Mesendoderm (in vitro differentiated cells): ENCODE measurements around the gene FANCE.
A peak's percentile ranks its signal among the peaks of the same experiment; 100 is the strongest.

Experiments used
- DNase-seq: peaks from one replicate; pipeline ENCODE4 v3.0.0; 2013
- H2AK5ac ChIP-seq: 2 replicates; pipeline ENCODE4 v1.6.1; 2013; ENCODE audit warnings: low read length, inconsistent platforms
- H2BK120ac ChIP-seq: 2 replicates; pipeline ENCODE4 v1.6.1; 2013; ENCODE audit warnings: low read depth, mild to moderate bottlenecking, low read length, moderate library complexity, mixed read lengths
- H2BK15ac ChIP-seq: replicated peaks from 2 replicates; pipeline ENCODE4 v1.6.1; 2013; ENCODE audit warnings: low read depth, mild to moderate bottlenecking, moderate library complexity
- H2BK5ac ChIP-seq: 2 replicates; pipeline ENCODE4 v1.6.1; 2013; ENCODE audit warnings: low read length, inconsistent platforms
- H3K18ac ChIP-seq: 2 replicates; pipeline ENCODE4 v1.6.1; 2013; ENCODE audit warnings: mild to moderate bottlenecking, low read length, mixed read lengths
- H3K23ac ChIP-seq: one replicate; pipeline ENCODE4 v1.6.1; 2013; ENCODE audit warnings: low read length
- H3K27ac ChIP-seq: 2 replicates; pipeline ENCODE4 v1.5.1; 2013; ENCODE audit warnings: low read depth, mild to moderate bottlenecking, inconsistent platforms, low read length, moderate library complexity
- H3K27me3 ChIP-seq: 2 replicates; pipeline ENCODE4 v1.6.1; 2013; ENCODE audit warnings: low read length, control low read depth, mild to moderate bottlenecking, inconsistent platforms; ENCODE audit not compliant: insufficient read depth, poor library complexity
- H3K36me3 ChIP-seq: 2 replicates; pipeline ENCODE4 v1.6.1; 2013; ENCODE audit warnings: low read length, inconsistent platforms; ENCODE audit not compliant: control insufficient read depth, insufficient read depth
- H3K4ac ChIP-seq: one replicate; pipeline ENCODE4 v1.6.1; 2013; ENCODE audit warnings: low read depth, mild to moderate bottlenecking, low read length, moderate library complexity
- H3K4me1 ChIP-seq: 2 replicates; pipeline ENCODE4 v1.6.1; 2013; ENCODE audit warnings: low read depth, low read length, inconsistent platforms; ENCODE audit not compliant: control insufficient read depth
- H3K4me2 ChIP-seq: 2 replicates; pipeline ENCODE4 v1.6.1; 2013; ENCODE audit warnings: low read length
- H3K4me3 ChIP-seq: 2 replicates; pipeline ENCODE4 v1.5.1; 2013; ENCODE audit warnings: mild to moderate bottlenecking, low read length
- H3K56ac ChIP-seq: one replicate; pipeline ENCODE4 v1.6.1; 2013; ENCODE audit warnings: low read length
- H3K79me1 ChIP-seq: 2 replicates; pipeline ENCODE4 v1.6.1; 2013; ENCODE audit warnings: low read length, inconsistent platforms
- H3K79me2 ChIP-seq: 2 replicates; pipeline ENCODE4 v1.6.1; 2013; ENCODE audit warnings: mild to moderate bottlenecking, low read length; ENCODE audit not compliant: control insufficient read depth, insufficient read depth
- H3K9ac ChIP-seq: 2 replicates; pipeline ENCODE4 v1.6.1; 2013; ENCODE audit warnings: low read length, inconsistent platforms
- H4K5ac ChIP-seq: one replicate; pipeline ENCODE4 v1.6.1; 2013; ENCODE audit warnings: low read length
- H4K8ac ChIP-seq: one replicate; pipeline ENCODE4 v1.6.1; 2013; ENCODE audit warnings: low read depth, mild to moderate bottlenecking, control low read depth, low read length, moderate library complexity
- WGBS: extraction: QIAGEN DNeasy Blood & Tissue Kit; methylation state at CpG from one replicate; pipeline ENCODE4 v1.1.7; 2013; ENCODE audit warnings: low lambda C conversion rate, missing lambda C conversion rate; ENCODE audit not compliant: insufficient coverage; ENCODE audit errors: extremely low coverage; 5-methylcytosine and 5-hydroxymethylcytosine counted together

Gene FANCE

DNA sequence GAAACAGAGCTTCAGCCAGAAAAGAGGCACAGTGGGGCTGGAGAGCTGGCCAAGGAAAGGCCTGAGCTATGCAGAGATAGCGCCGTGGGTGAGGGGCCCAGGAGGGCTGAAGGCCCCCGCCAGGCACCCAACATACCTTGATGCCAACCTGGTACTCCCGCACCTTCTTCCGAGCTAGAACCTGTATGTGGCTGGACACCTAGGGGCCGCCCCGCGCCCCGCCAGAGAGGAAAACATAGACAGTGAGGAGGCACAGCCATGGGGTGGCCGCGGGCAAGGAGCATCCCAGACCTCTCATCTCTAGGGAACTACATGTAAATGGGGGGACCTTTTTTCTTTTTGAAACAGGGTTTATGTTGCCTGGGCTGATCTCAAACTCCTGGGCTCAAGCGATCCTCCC, 28.0 kb downstream of the FANCE start:
- Histone ChIP-seq H3K56ac (no peak overlapping the region), H4K8ac (no peak overlapping the region), H3K9ac (no peak overlapping the region), H3K23ac (no peak overlapping the region), H3K79me2 (peaks cover 2% of the 10 kb centered on the region), H2BK120ac (no peak overlapping the region), H2BK15ac (no peak overlapping the region), H3K4me2 (no peak overlapping the region), H3K27me3 (no peaks in the 10 kb centered on the region), H3K4me1 (peaks cover 6% of the 10 kb centered on the region), H2BK5ac (no peak overlapping the region), H3K36me3 (peaks cover 5% of the 10 kb centered on the region), H2AK5ac (no peak overlapping the region), H3K79me1 (peaks cover 6% of the 10 kb centered on the region), H3K18ac (no peak overlapping the region), H4K5ac (no peak overlapping the region), H3K4ac (no peak overlapping the region), H3K4me3 (no peak overlapping the region), H3K27ac (no peak overlapping the region)
- WGBS: no CpG with 5 or more reads among the region's 12 CpGs
- no peak for DNase-seq

- Histone ChIP-seq H3K27ac (no peak overlapping the region), H2BK15ac (no peak overlapping the region), H3K23ac (no peak overlapping the region), H3K79me1 (peaks cover 7% of the 10 kb centered on the region), H3K36me3 (peaks cover 5% of the 10 kb centered on the region), H3K18ac (no peak overlapping the region), H3K9ac (no peak overlapping the region), H3K4me1 (peaks cover 14% of the 10 kb centered on the region), H4K5ac (no peak overlapping the region), H3K4me2 (no peak overlapping the region), H4K8ac (no peak overlapping the region), H3K27me3 (no peaks in the 10 kb centered on the region), H3K79me2 (peaks cover 2% of the 10 kb centered on the region), H2AK5ac (no peak overlapping the region), H2BK120ac (no peak overlapping the region), H3K4me3 (no peak overlapping the region), H3K56ac (no peak overlapping the region), H3K4ac (no peak overlapping the region), H2BK5ac (no peak overlapping the region)
- no CpG with 5 or more reads among the region's 8 CpGs for WGBS
- no peak for DNase-seq
These were observed 29.1 kb downstream of the FANCE start for GRCh38 chr6:35481226-35481625.

- Histone ChIP-seq H4K8ac (no peak overlapping the region), H3K4me1 (peaks cover 22% of the 10 kb centered on the region), H2BK15ac (no peak overlapping the region), H3K56ac (no peak overlapping the region), H3K23ac (no peak overlapping the region), H3K79me1 (peaks cover 9% of the 10 kb centered on the region), H3K36me3 (peaks cover 5% of the 10 kb centered on the region), H2BK120ac (no peak overlapping the region), H3K4ac (no peak overlapping the region), H3K9ac (no peak overlapping the region), H3K4me2 (no peak overlapping the region), H2BK5ac (no peak overlapping the region), H3K79me2 (peaks cover 12% of the 10 kb centered on the region), H2AK5ac (no peak overlapping the region), H3K4me3 (no peak overlapping the region), H3K18ac (no peak overlapping the region), H3K27ac (no peak overlapping the region), H4K5ac (no peak overlapping the region), H3K27me3 (no peaks in the 10 kb centered on the region)
- no CpG with 5 or more reads among the region's 4 CpGs for WGBS
- DNase-seq: no peak
These were observed 30.9 kb downstream of the FANCE start for GRCh38 chr6:35483062-35483461.

GRCh38 chr6:35483490-35483889, 31.4 kb downstream of the FANCE start:
- Histone ChIP-seq H3K4me1 (peaks cover 25% of the 10 kb centered on the region), H2BK15ac (no peak overlapping the region), H3K18ac (no peak overlapping the region), H3K27me3 (no peaks in the 10 kb centered on the region), H2BK120ac (no peak overlapping the region), H3K27ac (no peak overlapping the region), H3K56ac (no peak overlapping the region), H3K79me1 (peaks cover 12% of the 10 kb centered on the region), H4K8ac (no peak overlapping the region), H4K5ac (no peak overlapping the region), H3K23ac (no peak overlapping the region), H3K4me3 (no peak overlapping the region), H3K4me2 (no peak overlapping the region), H3K9ac (no peak overlapping the region), H3K36me3 (peaks cover 4% of the 10 kb centered on the region), H2BK5ac (no peak overlapping the region), H3K79me2 (peaks cover 15% of the 10 kb centered on the region), H3K4ac (no peak overlapping the region), H2AK5ac (no peak overlapping the region)
- no CpG with 5 or more reads among the region's 3 CpGs for whole genome bisulfite sequencing
- no peak for DNase-seq

DNA sequence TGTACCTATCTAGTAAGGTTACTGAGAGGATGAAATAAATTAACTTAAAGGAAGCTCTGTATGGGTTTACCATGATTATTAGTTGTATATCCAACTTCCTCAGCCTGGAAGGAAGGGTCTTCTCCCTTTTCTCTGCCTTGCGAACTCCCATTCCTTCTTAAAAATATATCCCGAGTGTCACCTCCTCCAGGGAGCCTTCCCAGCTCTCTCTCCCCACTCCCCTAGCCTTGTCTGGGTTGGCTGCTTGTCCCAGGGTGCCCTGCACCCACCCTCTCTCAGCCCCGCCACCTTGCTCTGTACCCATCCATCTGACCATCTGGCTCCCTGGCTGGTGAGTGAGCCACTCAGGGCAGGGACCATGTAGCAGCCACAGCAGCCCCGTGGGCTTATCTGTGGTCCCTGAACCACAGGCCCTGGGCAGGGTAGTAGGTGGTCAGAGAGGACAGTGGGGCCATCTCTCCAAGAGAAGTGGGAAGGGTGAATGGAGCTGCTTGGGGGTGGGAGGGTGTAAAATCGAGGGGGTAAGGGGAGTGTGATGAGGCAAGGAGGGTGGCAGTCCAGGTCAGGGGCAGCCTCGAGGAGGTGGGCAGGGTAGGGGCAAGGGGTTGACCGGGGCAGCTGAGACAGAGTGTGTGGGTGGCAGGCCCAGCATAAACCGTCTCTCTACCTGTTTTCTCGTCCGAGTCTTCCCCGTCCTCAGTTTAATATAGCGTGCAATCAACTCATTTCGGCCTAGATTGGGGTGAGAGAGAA, 31.9 kb downstream of the FANCE start:
- Histone ChIP-seq H3K79me1 (peaks cover 12% of the 10 kb centered on the region), H3K4me1 (peaks cover 25% of the 10 kb centered on the region), H2BK120ac (no peak overlapping the region), H2BK5ac (no peak overlapping the region), H3K27ac (no peak overlapping the region), H3K18ac (no peak overlapping the region), H3K36me3 (peaks cover 3% of the 10 kb centered on the region), H3K56ac (no peak overlapping the region), H3K27me3 (no peaks in the 10 kb centered on the region), H4K5ac (no peak overlapping the region), H2AK5ac (no peak overlapping the region), H3K79me2 (peaks cover 17% of the 10 kb centered on the region), H3K4me3 (no peak overlapping the region), H2BK15ac (no peak overlapping the region), H3K9ac (no peak overlapping the region), H3K23ac (no peak overlapping the region), H4K8ac (no peak overlapping the region), H3K4me2 (no peak overlapping the region), H3K4ac (no peak overlapping the region)
- DNase-seq: no peak
- WGBS: no CpG with 5 or more reads among the region's 13 CpGs

DNA sequence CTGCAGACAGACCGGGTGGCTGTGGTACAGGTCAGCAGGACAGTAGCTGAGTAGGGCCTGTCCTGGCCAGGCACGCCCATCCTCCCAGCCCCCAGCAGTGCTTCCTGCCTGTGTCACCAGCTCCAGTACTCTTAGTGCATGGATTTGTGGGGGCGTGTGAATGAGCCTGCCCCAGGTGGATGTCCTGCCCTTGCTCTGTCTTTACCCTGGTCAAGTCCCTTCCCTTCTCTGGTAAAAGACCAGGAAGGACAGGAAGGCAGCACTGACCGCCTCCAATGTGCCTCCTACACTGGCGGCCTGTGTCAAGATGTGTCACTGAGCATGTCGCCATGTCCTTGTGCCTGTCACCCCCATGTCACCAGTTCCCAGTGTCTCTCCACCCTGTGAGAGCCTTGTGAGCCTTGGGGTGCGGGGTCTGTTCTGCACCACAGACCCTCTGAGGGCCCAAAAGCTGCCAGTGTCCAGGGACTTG, 32.8 kb downstream of the FANCE start:
- Histone ChIP-seq H3K27ac (no peak overlapping the region), H4K8ac (no peak overlapping the region), H3K18ac (no peak overlapping the region), H3K4ac (peak overlapping the region; percentile 60), H2BK15ac (no peak overlapping the region), H3K4me1 (peaks cover 27% of the 10 kb centered on the region), H3K9ac (peak overlapping the region; percentile 83), H3K27me3 (no peaks in the 10 kb centered on the region), H3K23ac (peak overlapping the region; percentile 57), H3K79me1 (peaks cover 12% of the 10 kb centered on the region), H3K56ac (peak overlapping the region; percentile 91), H3K4me2 (no peak overlapping the region), H3K36me3 (peaks cover 2% of the 10 kb centered on the region), H2BK120ac (no peak overlapping the region), H4K5ac (no peak overlapping the region), H3K4me3 (no peak overlapping the region), H2AK5ac (peak overlapping the region; percentile 52), H3K79me2 (peaks cover 23% of the 10 kb centered on the region), H2BK5ac (peak overlapping the region; percentile 93)
- WGBS: no CpG with 5 or more reads among the region's 7 CpGs
- peak; percentile 62 for DNase-seq
